SK-N-MC (cell line): ENCODE measurements around the gene TXNL4A.

Source experiments
- DNase-seq: peaks from one replicate; pipeline ENCODE4 v3.0.0-alpha.2; 2011; ENCODE audit warnings: low read depth, low spot score
- H3K27ac ChIP-seq: fragments of 200-600 bp; sonication (generic); 2 replicates; pipeline ENCODE4 v1.5.1; 2016; ENCODE audit warnings: mixed run types
- H3K36me3 ChIP-seq: fragments of 200-600 bp; sonication (generic); 2 replicates; pipeline ENCODE4 v1.6.1; 2017; ENCODE audit warnings: antibody characterized with exemption, low read length, mixed read lengths; ENCODE audit not compliant: insufficient read depth
- H3K4me3 ChIP-seq: fragments of 200-600 bp; sonication (generic); 2 replicates; pipeline ENCODE4 v1.5.1; 2016
- H3K9ac ChIP-seq: fragments of 200-600 bp; sonication (generic); 2 replicates; pipeline ENCODE4 v1.8.0; 2017; ENCODE audit warnings: mixed run types, mixed read lengths; ENCODE audit not compliant: insufficient read length
- H3K9me3 ChIP-seq: fragments of 200-600 bp; sonication (generic); 2 replicates; pipeline ENCODE4 v1.6.1; 2017; ENCODE audit warnings: low read depth, mild to moderate bottlenecking, antibody characterized with exemption, low read length, moderate library complexity, mixed read lengths
- EZH2 ChIP-seq: fragments of 200-600 bp; sonication (generic); IDR thresholded peaks from one replicate; pipeline ENCODE4 v1.6.1; 2017; ENCODE audit warnings: antibody characterized with exemption
- FOXP2 ChIP-seq: optimal IDR thresholded peaks from 2 replicates; pipeline ENCODE3; 2011; ENCODE audit warnings: mild to moderate bottlenecking, moderate library complexity; ENCODE audit not compliant: insufficient read depth; ENCODE audit errors: extremely low read length, control extremely low read depth
- POLR2AphosphoS5 ChIP-seq: IDR thresholded peaks from 2 replicates; pipeline ENCODE4 v1.6.1; 2012; ENCODE audit warnings: mild to moderate bottlenecking, low read depth, low read length, borderline replicate concordance

TXNL4A gene

DNA sequence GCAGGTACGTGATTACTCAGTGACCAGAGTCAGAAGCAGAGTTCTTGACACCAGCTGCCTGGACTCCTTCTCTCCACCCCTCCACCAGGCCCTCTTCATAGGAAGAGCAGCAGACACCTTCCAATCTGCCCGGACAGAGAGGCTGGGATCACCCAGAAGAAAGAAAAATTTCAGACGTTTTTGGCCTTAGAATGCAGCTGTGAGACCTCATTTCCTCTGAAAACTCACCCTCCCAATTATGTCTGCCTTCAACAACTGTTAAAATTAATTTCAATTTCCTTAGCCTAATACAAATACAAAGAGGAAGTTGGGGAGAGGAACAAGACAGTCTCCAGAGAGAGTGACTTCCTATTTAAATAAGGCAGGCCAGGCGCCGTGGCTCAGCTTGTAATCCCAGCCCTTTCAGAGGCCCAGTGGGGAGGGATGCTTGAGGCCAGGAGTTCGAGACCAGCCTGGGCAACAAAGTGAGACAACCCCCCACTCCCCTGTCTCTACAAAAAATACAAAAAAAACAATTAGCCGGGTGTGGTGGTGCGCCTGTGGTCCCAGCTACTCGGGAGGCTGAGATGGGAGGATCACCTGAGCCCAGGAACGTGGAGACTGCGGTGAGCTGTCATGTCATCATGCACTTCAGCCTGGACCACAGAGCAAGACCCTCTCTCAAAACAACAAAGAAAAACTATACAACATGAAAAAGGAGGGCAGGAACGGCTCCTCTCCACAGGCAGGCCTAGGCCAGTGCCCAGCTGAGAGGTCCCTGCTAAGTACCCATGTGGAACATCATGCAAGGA lies 38.5 kb downstream of the TXNL4A start:
- TF ChIP-seq FOXP2 (no peak), POLR2AphosphoS5 (no peak), EZH2 (no peak)
- Histone ChIP-seq H3K27ac (no peak overlapping the region), H3K9ac (peak overlapping the region; percentile 67), H3K36me3 (peaks cover 3% of the 10 kb centered on the region; the same call in 1 of the 2 replicates), H3K9me3 (no peaks in the 10 kb centered on the region), H3K4me3 (peak overlapping the region; percentile 80)
- DNase-seq = no peak

DNA sequence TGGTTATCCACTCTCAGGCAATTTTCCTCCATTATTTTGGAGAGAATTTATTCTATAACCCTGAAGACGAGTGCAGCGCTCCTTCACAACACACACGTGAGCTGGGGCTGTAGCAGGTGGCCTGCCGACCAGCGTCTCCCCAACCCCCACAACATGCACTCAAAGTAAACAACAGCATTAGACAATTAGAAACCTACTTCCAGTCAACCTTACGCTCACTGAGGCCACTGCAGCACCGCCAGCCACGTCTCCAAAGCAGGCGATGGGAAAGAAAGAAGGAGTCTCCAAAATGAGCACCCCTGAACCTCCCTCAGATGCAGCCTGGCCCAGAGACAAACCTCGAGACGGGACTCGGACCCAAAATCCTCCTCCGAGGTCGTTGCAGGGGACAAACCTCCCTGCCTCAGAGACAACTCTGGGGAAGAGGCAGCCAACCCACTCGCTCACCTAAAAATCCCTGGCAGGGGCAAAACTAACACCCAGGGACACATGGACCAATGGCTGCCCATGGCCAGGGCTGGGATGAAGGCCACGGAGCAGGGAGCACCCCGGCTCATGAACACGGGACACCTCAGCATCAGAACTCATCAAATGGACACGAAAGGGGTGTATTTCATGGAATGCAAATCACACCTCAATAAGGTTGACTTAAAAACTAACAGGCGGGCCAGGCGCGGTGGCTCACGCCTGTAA lies 39.5 kb downstream of the TXNL4A start:
- no peak overlapping the region for H3K27ac ChIP-seq
- H3K9me3 ChIP-seq = no peaks in the 10 kb centered on the region
- H3K36me3 ChIP-seq = peaks cover 3% of the 10 kb centered on the region; the same call in 1 of the 2 replicates
- no peak overlapping the region for H3K9ac ChIP-seq
- DNase-seq = no peak
- no peak overlapping the region for H3K4me3 ChIP-seq
- TF ChIP-seq EZH2 (no peak), POLR2AphosphoS5 (no peak), FOXP2 (no peak)

GRCh38 chr18:79947881-79948610 lies 40.3 kb downstream of the TXNL4A start:
- TF ChIP-seq EZH2 (no peak), FOXP2 (no peak), POLR2AphosphoS5 (no peak)
- H3K9me3 ChIP-seq = no peaks in the 10 kb centered on the region
- no peak overlapping the region for H3K27ac ChIP-seq
- no peak overlapping the region for H3K4me3 ChIP-seq
- peaks cover 3% of the 10 kb centered on the region; the same call in 1 of the 2 replicates for H3K36me3 ChIP-seq
- no peak for DNase-seq
- no peak overlapping the region for H3K9ac ChIP-seq

DNA sequence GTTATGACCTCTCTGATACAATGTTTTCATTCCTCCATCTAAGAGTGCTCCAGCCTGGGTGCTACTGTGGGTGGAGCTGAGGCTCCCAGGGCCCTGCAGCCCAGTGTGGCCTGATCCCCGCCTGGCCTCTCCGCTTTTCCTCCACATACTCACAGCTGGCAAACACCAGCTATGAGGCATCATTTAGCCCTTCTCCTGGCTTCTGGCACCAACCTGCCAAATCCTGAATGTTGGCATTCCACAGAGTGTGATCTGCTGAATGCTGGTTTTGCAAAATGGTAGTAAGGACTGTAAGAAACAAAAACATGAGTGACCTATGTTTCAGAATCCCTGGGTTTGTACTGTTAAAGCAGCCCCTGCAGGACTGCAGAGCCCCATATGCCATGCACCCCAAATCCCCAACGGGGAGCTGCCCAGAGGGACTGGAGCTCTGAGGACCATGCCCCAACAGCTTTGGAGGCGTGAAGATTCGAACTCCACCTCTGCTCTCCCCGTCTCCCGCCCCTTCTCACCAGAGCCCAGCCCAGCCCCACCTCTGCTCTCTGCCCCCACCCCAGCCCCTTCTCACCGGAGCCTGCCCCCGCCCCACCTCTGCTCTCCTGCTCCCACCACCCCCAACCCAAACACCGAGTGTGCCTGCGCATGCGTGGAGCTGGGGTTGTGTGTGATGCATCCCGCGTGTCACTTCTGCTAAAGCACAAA lies 41.2 kb downstream of the TXNL4A start:
- no peak overlapping the region for H3K27ac ChIP-seq
- H3K9me3 ChIP-seq = no peaks in the 10 kb centered on the region
- H3K36me3 ChIP-seq = peaks cover 6% of the 10 kb centered on the region; the same call in 1 of the 2 replicates
- TF ChIP-seq FOXP2 (no peak), EZH2 (no peak), POLR2AphosphoS5 (no peak)
- H3K9ac ChIP-seq = no peak overlapping the region
- no peak overlapping the region for H3K4me3 ChIP-seq
- no peak for DNase-seq

DNA sequence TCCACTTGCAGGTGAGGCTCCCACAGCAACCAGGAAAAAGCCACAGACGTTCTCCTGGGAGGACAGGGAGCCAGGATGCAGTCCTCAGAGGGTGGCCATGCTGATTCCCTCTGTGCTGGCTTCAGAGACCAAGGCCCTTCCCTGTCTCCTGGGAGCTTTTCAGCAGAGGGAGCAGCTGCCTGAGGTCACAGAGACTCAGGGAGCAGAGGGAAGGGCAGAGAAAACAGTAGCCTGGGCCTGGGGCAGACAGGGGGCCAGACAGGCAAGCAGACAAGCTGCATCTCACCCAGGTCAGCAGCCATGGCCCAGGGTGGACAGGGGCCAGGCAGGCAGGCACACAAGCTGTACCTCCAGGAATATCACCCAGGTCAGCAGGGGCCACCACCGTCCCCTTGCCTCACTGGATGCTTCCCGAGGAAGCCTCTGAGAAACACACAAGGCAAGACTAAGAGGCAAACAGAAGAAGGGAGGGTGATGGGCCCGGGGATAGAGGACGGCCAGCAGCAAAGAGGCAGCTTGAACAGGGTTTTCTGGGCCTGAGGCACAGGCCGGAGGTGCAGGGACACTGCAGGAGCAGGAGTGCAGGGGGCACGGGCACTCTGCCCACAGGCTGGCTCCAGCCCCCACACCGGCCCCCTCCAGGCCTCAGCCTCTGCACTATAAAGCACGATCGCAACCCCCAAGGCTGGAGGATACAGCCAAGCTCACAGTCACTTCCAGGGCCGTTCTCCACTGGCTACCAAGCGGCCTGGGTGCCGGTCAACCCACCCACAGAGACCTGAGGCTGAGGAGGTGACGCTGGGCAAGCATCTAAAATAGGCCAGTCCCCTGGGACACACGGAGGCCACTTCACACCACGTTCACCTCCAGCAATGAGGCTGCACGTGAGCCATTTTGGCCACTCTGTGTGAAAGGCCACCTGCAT lies 43.0 kb downstream of the TXNL4A start:
- DNase-seq = no peak
- Histone ChIP-seq H3K9me3 (no peaks in the 10 kb centered on the region), H3K9ac (no peak overlapping the region), H3K4me3 (no peak overlapping the region), H3K27ac (no peak overlapping the region), H3K36me3 (peaks cover 10% of the 10 kb centered on the region; the same call in 1 of the 2 replicates)
- TF ChIP-seq POLR2AphosphoS5 (no peak), FOXP2 (no peak), EZH2 (no peak)

DNA sequence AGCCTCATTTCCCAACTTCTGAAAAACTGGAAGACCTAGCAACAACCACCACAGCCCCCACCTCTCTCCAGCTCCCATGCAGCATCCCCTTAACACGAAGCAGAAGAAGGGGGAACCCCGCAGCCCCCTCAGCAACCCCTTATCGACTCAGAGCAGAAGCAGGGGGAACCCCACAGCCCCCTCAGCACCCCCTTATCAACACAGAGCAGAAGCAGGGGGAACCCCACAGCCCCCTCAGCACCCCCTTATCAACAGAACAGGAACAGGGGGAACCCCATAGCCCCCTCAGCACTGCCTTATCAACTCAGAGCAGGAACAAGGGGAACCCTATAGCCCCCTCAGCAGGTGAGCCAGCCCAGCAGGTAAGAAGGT lies 43.6 kb downstream of the TXNL4A start:
- Histone ChIP-seq H3K36me3 (peaks cover 11% of the 10 kb centered on the region; the same call in 1 of the 2 replicates), H3K4me3 (no peak overlapping the region), H3K9ac (no peak overlapping the region), H3K27ac (no peak overlapping the region), H3K9me3 (no peaks in the 10 kb centered on the region)
- no peak for TF ChIP-seq EZH2
- TF ChIP-seq POLR2AphosphoS5 = no peak
- no peak for TF ChIP-seq FOXP2
- no peak for DNase-seq
